Stimulated activated CD4-positive, alpha-beta T cell treated with anti-CD3 and anti-CD28 coated beads, Interleukin-4, amount 100 ng/mL, for 1 hour (primary cell): ENCODE results near the gene AATF.

Source experiments
- DNase-seq: peaks from one replicate; pipeline ENCODE4 v3.0.0-alpha.2; 2020

The AATF gene

GRCh38 chr17:36942631-36943125 lies 6.1 kb upstream of the AATF start:
- DNase-seq: no peak

GRCh38 chr17:36943250-36944191 lies 5.2 kb upstream of the AATF start:
- DNase-seq: no peak

GRCh38 chr17:36944553-36944952 lies 4.2 kb upstream of the AATF start:
- DNase-seq: no peak

- no peak for DNase-seq
These were observed 3.6 kb upstream of the AATF start for GRCh38 chr17:36945140-36945539.

GRCh38 chr17:36945959-36946725 lies 2.6 kb upstream of the AATF start:
- DNase-seq: no peak

- DNase-seq: no peak
These were observed 2.0 kb upstream of the AATF start for GRCh38 chr17:36946726-36947091.

GRCh38 chr17:36947922-36948716 lies 635 bp upstream of the AATF start:
- no peak for DNase-seq

- no peak for DNase-seq
These were observed 740 bp downstream of the AATF start for GRCh38 chr17:36949461-36949927.

- DNase-seq: no peak
These were observed 1.3 kb downstream of the AATF start for GRCh38 chr17:36950027-36950426.

GRCh38 chr17:36951084-36951789 lies 2.5 kb downstream of the AATF start:
- DNase-seq: no peak

GRCh38 chr17:36971508-36971907 lies 22.8 kb downstream of the AATF start:
- DNase-seq: no peak

GRCh38 chr17:36972186-36972700 lies 23.5 kb downstream of the AATF start:
- no peak for DNase-seq

- DNase-seq: no peak
These were observed 24.2 kb downstream of the AATF start for GRCh38 chr17:36972905-36973304.

- no peak for DNase-seq
These were observed 27.3 kb downstream of the AATF start for GRCh38 chr17:36975922-36976515.

GRCh38 chr17:36977066-36977465 lies 28.3 kb downstream of the AATF start:
- no peak for DNase-seq

- no peak for DNase-seq
These were observed 28.8 kb downstream of the AATF start for GRCh38 chr17:36977568-36977967.

GRCh38 chr17:36978810-36979564 lies 30.2 kb downstream of the AATF start:
- DNase-seq: no peak

- no peak for DNase-seq
These were observed 30.8 kb downstream of the AATF start for GRCh38 chr17:36979565-36979941.

- DNase-seq: no peak
These were observed 31.6 kb downstream of the AATF start for GRCh38 chr17:36980280-36980761.

- no peak for DNase-seq
These were observed 34.9 kb downstream of the AATF start for GRCh38 chr17:36983618-36984017.

- no peak for DNase-seq
These were observed 40.4 kb downstream of the AATF start for GRCh38 chr17:36989173-36989572.
